ENCODE measurements around the gene PPP1R12B.
"Not testable (repeated sequence)": the region's sequence is repeated elsewhere in the genome, so short reads cannot be mapped to it uniquely, and the experiment has no call there.

The PPP1R12B gene

GRCh38 chr1:202638019-202638700, 289.7 kb downstream of the PPP1R12B start:
- Mint-ChIP-seq H3K4me3 (no peak overlapping the region), H3K27ac (no peak overlapping the region), H3K36me3 (no peaks in the 10 kb centered on the region), H3K4me1 (peaks cover 5 to 8% of the 10 kb centered on the region in 2 donors), H3K9me3 (no peaks in the 10 kb centered on the region), H3K27me3 (peaks cover 82 to 88% of the 10 kb centered on the region in 2 donors)
- DNase-seq (no peak), ATAC-seq (replicated peaks) (no peak)

- ATAC-seq (replicated peaks); DNase-seq; H3K4me3 Mint-ChIP-seq; H3K36me3 Mint-ChIP-seq; H3K27ac Mint-ChIP-seq; H3K9me3 Mint-ChIP-seq: not testable (repeated sequence)
- peaks cover 11 to 14% of the 10 kb centered on the region in 2 donors for H3K4me1 Mint-ChIP-seq
- peaks cover 83 to 88% of the 10 kb centered on the region in 2 donors for H3K27me3 Mint-ChIP-seq
Observed at GRCh38 chr1:202638701-202639305, 290.3 kb downstream of the PPP1R12B start.

GRCh38 chr1:202639500-202639899, 291.0 kb downstream of the PPP1R12B start:
- no peaks in the 10 kb centered on the region for H3K9me3 Mint-ChIP-seq

GRCh38 chr1:202642212-202642611, 293.7 kb downstream of the PPP1R12B start:
- ATAC-seq (replicated peaks) (no peak), DNase-seq (no peak)
- Mint-ChIP-seq H3K4me1 (peaks cover 25 to 31% of the 10 kb centered on the region in 2 donors), H3K36me3 (no peaks in the 10 kb centered on the region), H3K4me3 (no peak overlapping the region), H3K9me3 (no peaks in the 10 kb centered on the region), H3K27me3 (peaks cover 91 to 95% of the 10 kb centered on the region in 2 donors), H3K27ac (no peak overlapping the region)

More at GRCh38 chr1:202639500-202639899, 291.0 kb downstream of the PPP1R12B start:
- H3K36me3 Mint-ChIP-seq = no peaks in the 10 kb centered on the region
- H3K27ac Mint-ChIP-seq = no peak overlapping the region
- H3K4me3 Mint-ChIP-seq = no peak overlapping the region
- no peak for ATAC-seq (replicated peaks)
- DNase-seq = no peak
- peaks cover 87 to 92% of the 10 kb centered on the region in 2 donors for H3K27me3 Mint-ChIP-seq
- H3K4me1 Mint-ChIP-seq = peaks cover 16 to 21% of the 10 kb centered on the region in 2 donors
